Left ventricle myocardium inferior (tissue), 1 donor: ENCODE measurements around the gene KIF23. TPM values are rescaled to one million over a fixed set of nuclear protein-coding genes. Genes with fewer than 3 reads are reported as not detected.

Source experiments
- DNase-seq: peaks from one replicate; pipeline ENCODE4 v3.0.0-alpha.2; 2020
- H3K27ac ChIP-seq: fragments of 200-600 bp; replicated peaks from 2 replicates; pipeline ENCODE4 v1.8.0; 2021
- H3K27me3 ChIP-seq: fragments of 200-600 bp; 2 replicates; pipeline ENCODE4 v1.8.0; 2021; ENCODE audit warnings: low read depth
- H3K36me3 ChIP-seq: fragments of 200-600 bp; 2 replicates; pipeline ENCODE4 v1.8.0; 2021
- H3K4me1 ChIP-seq: fragments of 200-600 bp; 2 replicates; pipeline ENCODE4 v1.8.0; 2021
- H3K4me3 ChIP-seq: fragments of 200-600 bp; 2 replicates; pipeline ENCODE4 v1.8.0; 2021; ENCODE audit warnings: mild to moderate bottlenecking, moderate library complexity
- H3K9me3 ChIP-seq: fragments of 200-600 bp; replicated peaks from 2 replicates; pipeline ENCODE4 v1.8.0; 2021
- intact Hi-C: fragments of 100-400 bp; cut with micrococcal nuclease; formaldehyde crosslinking; loops from one replicate; pipeline ENCODE4 v1.11.0; 2022
- total RNA-seq: library from RNA; stranded (reverse); fragmentation: NEBNext Ultra II Directional; extraction: Animal tissue kit (Norgen Biotek cat#: 25700); gene quantifications from one replicate; pipeline ENCODE4 v1.2.1, GENCODE V29; 2021
- TF ChIP-seq, protein P1 (sequence below): fragments of 200-600 bp; IDR thresholded peaks from 2 replicates; pipeline ENCODE4 v1.8.0; 2021; ENCODE audit warnings: antibody characterized with exemption, mild to moderate bottlenecking, borderline replicate concordance
- donor health status: DM: no; HTN: yes; CAD: no; lungs with severe emphysema.

KIF23 gene
- total RNA-seq, 1 donor from 2014 or later = 0.38 TPM

DNA sequence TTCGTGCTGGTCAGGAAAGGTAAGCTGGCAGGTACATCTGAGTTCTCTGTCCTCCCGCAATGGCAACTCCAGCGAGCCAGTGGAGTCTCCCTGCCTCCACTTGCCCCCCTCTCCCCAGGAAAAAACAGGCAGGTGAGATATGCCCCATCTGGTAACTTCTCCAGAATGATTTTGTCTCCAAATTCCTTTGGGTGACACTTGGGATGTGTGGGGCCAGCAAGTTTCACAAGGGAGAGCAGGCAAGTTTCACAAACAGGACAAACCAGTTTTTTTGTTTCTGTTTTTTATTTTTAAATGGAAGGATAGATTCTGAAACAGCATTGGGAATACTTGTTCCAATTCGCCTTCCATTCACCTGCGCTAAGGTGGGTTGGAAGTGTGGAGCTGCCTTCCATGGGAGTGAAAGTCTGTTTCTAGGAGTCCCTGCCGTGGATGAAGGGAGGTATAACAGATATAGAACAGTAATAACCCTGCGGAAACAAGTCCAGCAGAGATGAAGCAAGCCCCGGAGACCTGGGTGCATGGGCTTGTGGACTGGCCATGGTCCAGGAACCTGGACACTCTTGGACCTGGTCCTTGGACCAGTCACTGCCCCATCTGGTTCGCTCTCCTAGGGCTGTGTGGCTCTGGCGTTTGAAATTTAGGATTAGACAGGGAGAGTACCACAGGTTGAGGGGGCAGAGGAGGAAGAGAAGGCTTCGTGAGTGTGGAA is 22.9 kb upstream of the KIF23 start:
- no peak overlapping the region for H3K27ac ChIP-seq
- intact Hi-C loops = no loop called here
- DNase-seq = no peak

DNA sequence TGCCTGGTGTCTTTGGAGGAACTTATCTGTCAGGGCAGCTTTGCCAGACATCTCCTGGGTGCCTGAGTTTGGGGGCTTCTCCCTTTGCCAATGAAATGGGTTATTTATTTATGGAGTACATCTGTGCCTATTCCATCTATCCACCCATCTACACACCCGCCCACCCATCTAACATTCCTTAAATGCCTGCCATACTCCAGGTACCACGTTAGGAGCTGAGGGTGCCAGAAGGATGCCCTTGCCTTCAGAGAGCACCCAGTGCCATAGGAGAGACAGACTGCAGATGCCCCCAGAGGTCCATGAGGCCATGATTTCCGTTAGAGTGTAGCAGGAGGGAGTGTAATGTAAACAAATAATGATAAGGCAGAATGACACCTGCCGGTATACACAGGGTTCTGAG is 21.8 kb upstream of the KIF23 start:
- Histone ChIP-seq H3K27me3 (peaks cover 5% of the 10 kb centered on the region), H3K9me3 (no peaks in the 10 kb centered on the region), H3K4me1 (peaks cover 20% of the 10 kb centered on the region), H3K4me3 (no peak overlapping the region), H3K36me3 (no peaks in the 10 kb centered on the region), H3K27ac (no peak overlapping the region)
- TF ChIP-seq, protein P1, sequence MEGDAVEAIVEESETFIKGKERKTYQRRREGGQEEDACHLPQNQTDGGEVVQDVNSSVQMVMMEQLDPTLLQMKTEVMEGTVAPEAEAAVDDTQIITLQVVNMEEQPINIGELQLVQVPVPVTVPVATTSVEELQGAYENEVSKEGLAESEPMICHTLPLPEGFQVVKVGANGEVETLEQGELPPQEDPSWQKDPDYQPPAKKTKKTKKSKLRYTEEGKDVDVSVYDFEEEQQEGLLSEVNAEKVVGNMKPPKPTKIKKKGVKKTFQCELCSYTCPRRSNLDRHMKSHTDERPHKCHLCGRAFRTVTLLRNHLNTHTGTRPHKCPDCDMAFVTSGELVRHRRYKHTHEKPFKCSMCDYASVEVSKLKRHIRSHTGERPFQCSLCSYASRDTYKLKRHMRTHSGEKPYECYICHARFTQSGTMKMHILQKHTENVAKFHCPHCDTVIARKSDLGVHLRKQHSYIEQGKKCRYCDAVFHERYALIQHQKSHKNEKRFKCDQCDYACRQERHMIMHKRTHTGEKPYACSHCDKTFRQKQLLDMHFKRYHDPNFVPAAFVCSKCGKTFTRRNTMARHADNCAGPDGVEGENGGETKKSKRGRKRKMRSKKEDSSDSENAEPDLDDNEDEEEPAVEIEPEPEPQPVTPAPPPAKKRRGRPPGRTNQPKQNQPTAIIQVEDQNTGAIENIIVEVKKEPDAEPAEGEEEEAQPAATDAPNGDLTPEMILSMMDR = no peak
- intact Hi-C loops = no loop called here
- no peak for DNase-seq

More for the DNA sequence above, 22.9 kb upstream of the KIF23 start:
- TF ChIP-seq, protein P1 = no peak
- H3K4me1 ChIP-seq = peaks cover 20% of the 10 kb centered on the region
- H3K9me3 ChIP-seq = no peaks in the 10 kb centered on the region
- H3K4me3 ChIP-seq = no peak overlapping the region
- no peaks in the 10 kb centered on the region for H3K36me3 ChIP-seq
- peaks cover 5% of the 10 kb centered on the region for H3K27me3 ChIP-seq

GRCh38 chr15:69393831-69394491 is 20.2 kb upstream of the KIF23 start:
- Histone ChIP-seq H3K9me3 (no peaks in the 10 kb centered on the region), H3K36me3 (no peaks in the 10 kb centered on the region), H3K4me1 (peaks cover 15% of the 10 kb centered on the region), H3K27ac (no peak overlapping the region), H3K4me3 (peak overlapping the region; percentile 34), H3K27me3 (peaks cover 5% of the 10 kb centered on the region)
- no peak for DNase-seq
- intact Hi-C loops = loop anchor here (2.0 kb wide), 1 partner anchor 335 kb away; no protein-coding TSS in a partner anchor
- TF ChIP-seq, protein P1 = no peak

DNA sequence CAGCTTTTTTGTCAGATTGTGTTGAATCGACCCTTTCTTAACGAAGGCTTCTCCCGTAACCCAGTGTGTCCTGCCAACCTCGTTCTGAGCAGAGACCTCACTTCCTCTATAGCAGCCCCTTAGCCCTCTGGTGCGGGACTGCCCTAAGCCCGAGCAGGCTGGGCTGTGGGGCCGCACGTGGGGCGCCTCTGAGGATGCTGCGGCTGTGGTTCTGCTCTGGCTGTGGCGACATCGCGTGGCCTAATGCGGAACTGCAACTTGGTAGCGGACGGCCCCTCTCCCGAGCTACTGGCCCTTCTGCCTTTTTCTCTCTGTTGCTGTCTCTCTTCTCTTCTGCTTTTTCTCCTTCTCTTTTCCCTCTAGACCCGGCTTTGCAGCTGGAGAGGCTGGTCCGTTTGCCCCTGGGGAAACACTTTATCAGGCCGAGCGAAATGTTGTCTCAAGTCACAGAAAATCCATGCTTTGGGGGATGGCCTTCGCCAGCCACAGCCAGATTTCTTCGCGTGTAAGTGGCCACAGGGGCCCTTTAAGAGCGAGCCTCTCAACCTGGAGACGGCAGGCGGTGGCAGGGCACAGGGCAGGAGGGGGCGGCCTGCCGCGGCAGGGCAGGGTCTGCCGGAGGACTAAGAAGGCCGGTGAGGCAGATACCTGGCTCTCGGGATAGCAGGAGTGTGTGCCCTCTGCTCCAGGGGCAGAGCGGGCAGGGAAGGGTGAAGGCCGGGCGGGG is 19.4 kb upstream of the KIF23 start:
- intact Hi-C loops = loop anchor here (2.0 kb wide), 1 partner anchor 336 kb away; no protein-coding TSS in a partner anchor
- H3K4me1 ChIP-seq = peaks cover 15% of the 10 kb centered on the region
- H3K9me3 ChIP-seq = no peaks in the 10 kb centered on the region
- H3K27ac ChIP-seq = no peak overlapping the region
- peak; percentile 83 for DNase-seq
- no peaks in the 10 kb centered on the region for H3K36me3 ChIP-seq
- TF ChIP-seq, protein P1 = peak; percentile 97
- peak overlapping the region; percentile 34 for H3K4me3 ChIP-seq
- peaks cover 5% of the 10 kb centered on the region for H3K27me3 ChIP-seq

DNA sequence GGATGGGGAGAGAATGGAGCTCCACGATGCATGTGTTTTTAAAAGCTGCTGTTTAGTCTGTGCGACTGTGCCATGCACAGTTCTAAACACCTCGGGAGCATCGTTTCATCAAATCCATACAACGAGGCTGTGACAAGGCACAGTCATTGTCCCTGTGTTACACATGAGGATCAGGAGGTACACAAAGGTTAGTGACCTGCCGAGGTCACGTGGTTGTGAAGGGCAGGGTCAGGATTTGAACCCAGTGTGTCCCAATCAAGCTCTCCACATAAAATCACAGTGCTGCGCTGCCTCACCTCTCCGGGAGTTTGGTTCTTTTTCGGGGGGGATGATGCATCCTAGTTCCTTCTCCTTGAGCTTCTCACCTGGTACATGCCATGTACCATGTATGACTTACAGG is 18.7 kb upstream of the KIF23 start:
- H3K27me3 ChIP-seq = peaks cover 5% of the 10 kb centered on the region
- H3K4me1 ChIP-seq = peaks cover 15% of the 10 kb centered on the region
- no peak for DNase-seq
- H3K27ac ChIP-seq = no peak overlapping the region
- H3K9me3 ChIP-seq = no peaks in the 10 kb centered on the region
- intact Hi-C loops = loop anchor here (2.0 kb wide), 1 partner anchor 337 kb away; no protein-coding TSS in a partner anchor
- no peaks in the 10 kb centered on the region for H3K36me3 ChIP-seq
- TF ChIP-seq, protein P1 = no peak
- H3K4me3 ChIP-seq = no peak overlapping the region
